ENCODE data around the gene PSPH. TPM values are rescaled to one million over a fixed set of nuclear protein-coding genes. Genes with fewer than 3 reads are reported as not detected.
A peak's percentile ranks its signal among the peaks of the same experiment; 100 is the strongest.

Gene PSPH
- polyA plus RNA-seq, 1 donor, result 16.9 TPM

- DNase-seq (ENCODE audit: low read depth), result no peak
Observed at GRCh38 chr7:56007167-56007652, 44.0 kb downstream of the PSPH start.

- no peak for DNase-seq (ENCODE audit: low read depth)
Observed at GRCh38 chr7:56003749-56004148, 47.5 kb downstream of the PSPH start.

GRCh38 chr7:55996856-55997500 lies 54.3 kb downstream of the PSPH start:
- DNase-seq (ENCODE audit: low read depth), result no peak

- no peak for DNase-seq (ENCODE audit: low read depth)
Observed at GRCh38 chr7:55992346-55992745, 58.9 kb downstream of the PSPH start.

GRCh38 chr7:55983537-55983936 lies 67.7 kb downstream of the PSPH start:
- DNase-seq (ENCODE audit: low read depth), result no peak

- DNase-seq (ENCODE audit: low read depth), result no peak
Observed at GRCh38 chr7:55980266-55980665, 71.0 kb downstream of the PSPH start.

- DNase-seq (ENCODE audit: low read depth), result no peak
Observed at GRCh38 chr7:55977831-55978230, 73.4 kb downstream of the PSPH start.

- DNase-seq (ENCODE audit: low read depth), result no peak
Observed at GRCh38 chr7:55975988-55976633, 75.1 kb downstream of the PSPH start.

GRCh38 chr7:55973747-55974250 lies 77.4 kb downstream of the PSPH start:
- DNase-seq (ENCODE audit: low read depth), result no peak

GRCh38 chr7:55970978-55971377 lies 80.3 kb downstream of the PSPH start:
- DNase-seq (ENCODE audit: low read depth), result no peak

- DNase-seq (ENCODE audit: low read depth), result no peak
Observed at GRCh38 chr7:55970561-55970960, 80.7 kb downstream of the PSPH start.

- no peak for DNase-seq (ENCODE audit: low read depth)
Observed at GRCh38 chr7:55969391-55969790, 81.9 kb downstream of the PSPH start.

- DNase-seq (ENCODE audit: low read depth), result no peak
Observed at GRCh38 chr7:55966851-55967250, 84.4 kb downstream of the PSPH start.

GRCh38 chr7:55965805-55966421 lies 85.3 kb downstream of the PSPH start:
- no peak for DNase-seq (ENCODE audit: low read depth)

- DNase-seq (ENCODE audit: low read depth), result no peak
Observed at GRCh38 chr7:55965100-55965470, 86.2 kb downstream of the PSPH start.

- peak; percentile 46 for DNase-seq (ENCODE audit: low read depth)
Observed at GRCh38 chr7:55964261-55965099, 86.8 kb downstream of the PSPH start, which contains the start of gene NIPSNAP2. Gene NIPSNAP2, plus strand, starts transcription at chr7:55964585. Its CDS starts 25 bp downstream, at chr7:55964610.

- DNase-seq (ENCODE audit: low read depth), result no peak
Observed at GRCh38 chr7:55963584-55964168, 87.6 kb downstream of the PSPH start.

GRCh38 chr7:55962014-55962413 lies 89.2 kb downstream of the PSPH start:
- DNase-seq (ENCODE audit: low read depth), result no peak

All from forelimb muscle (tissue), 1 donor.